GM18909 (cell line): ENCODE results near the gene SIPA1L3.

ENCODE experiments used
- ATAC-seq: cut with Tn5 transposase; IDR thresholded peaks from one replicate; pipeline ENCODE4 v1.9.1; 2021; ENCODE audit warnings: mild to moderate bottlenecking; ENCODE audit not compliant: unreplicated experiment, poor library complexity

The SIPA1L3 gene

DNA sequence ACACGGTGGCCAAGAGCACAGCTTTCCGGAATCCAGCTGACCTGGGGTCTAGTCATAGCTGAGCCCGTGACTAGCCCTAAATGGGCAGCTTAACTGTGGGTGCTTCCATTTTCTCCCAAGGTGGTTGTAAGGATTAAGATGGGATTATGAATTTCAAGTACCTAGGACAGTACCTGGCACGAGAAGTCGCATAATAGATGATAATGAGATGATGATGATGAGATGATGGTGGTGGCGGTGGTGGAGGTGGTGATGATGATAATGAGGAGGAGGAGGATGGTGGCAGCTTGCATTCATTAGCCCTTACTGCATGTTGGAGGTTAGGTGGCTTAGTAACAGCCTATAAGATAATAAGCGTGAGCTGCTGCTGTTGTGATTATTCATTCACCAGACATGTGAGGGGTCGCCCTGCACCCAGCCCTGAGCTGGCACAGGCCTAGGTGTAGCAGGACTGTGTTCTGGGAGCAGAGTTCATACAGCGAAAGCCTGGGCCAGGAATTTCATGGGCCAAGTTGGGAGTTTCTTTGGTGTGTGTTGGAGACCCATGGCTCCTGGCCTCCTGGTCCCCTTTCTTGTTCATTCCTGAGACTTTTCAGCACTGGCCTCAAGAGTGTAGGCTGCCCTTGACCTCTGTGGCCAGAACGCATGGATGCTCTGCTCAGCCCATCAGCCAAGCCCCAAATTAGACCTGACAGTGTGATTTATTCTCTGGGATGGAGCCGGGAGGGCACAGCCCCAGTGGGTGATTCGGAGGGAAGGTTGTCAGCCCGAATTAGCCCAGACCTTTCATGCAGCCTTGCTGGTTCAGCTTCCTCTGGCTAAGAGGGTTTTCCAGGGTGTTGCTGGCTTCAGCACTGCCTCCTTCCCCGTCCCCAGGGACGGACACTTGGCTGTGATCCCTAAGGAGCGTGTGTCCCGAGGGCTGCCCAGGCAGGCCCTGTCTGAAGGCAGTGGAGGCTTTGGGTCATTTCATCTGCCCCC lies 128.8 kb downstream of the SIPA1L3 start:
- no peak for ATAC-seq

DNA sequence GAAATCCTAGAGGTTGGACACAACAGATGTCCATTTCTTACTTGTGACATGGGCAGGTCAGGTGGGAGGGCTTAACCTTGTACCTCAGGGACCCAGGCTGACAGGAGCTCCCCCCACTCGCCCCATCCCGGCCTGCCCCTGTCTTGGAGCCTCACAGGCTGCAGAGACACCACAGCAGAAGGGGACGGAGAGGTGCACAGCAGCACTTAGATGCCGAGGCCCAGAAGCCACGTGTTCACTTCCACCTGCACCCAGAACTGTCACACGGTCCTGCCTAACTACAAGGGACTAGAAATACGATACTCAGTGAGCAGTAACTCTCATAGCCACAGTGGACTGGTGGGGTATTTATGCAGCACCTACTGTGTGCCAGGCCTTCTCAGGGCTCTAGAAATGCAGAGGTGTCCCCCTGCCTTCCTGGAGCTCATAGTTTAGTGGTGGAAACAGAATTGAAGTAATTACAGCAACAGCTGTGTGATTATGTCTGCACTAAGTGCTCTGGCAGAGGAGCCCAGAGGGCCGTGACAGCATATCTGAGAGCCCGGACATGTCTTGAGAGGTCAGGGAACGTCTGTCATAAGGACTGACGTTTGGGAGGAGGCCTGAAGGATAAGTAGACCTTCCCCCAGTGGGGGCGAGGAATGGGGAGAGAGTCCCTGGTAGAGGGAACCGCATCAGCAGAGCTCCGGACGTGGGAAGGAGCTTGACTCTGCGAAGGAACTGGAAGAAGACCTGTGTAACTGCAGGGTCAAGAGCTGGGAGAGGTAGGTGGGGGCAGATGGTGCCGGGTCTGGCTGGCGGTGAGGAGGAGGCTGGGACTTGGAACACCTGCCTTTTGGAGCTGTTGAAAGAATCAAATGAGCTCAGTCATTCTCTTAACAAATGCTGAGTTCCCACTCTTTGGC lies 130.0 kb downstream of the SIPA1L3 start:
- ATAC-seq = no peak

DNA sequence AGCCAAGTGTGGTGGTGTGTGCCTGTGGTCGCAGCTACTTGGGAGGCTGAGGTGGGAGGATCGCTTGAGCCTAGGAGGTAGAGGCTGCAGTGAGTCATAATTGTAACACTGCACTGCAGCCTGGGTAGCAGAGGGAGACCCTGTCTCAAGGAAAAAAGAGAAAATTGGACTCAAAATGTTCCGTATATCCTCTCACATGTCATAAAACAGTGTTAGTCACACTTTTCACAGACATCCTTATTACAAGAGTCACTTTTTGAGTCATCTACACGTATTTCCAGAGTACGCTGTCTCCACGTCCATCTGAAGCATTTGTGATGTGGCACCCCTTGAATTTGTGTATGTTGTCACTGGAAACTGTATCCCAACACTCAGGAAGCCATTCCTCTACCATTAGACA lies 133.0 kb downstream of the SIPA1L3 start:
- ATAC-seq = no peak

DNA sequence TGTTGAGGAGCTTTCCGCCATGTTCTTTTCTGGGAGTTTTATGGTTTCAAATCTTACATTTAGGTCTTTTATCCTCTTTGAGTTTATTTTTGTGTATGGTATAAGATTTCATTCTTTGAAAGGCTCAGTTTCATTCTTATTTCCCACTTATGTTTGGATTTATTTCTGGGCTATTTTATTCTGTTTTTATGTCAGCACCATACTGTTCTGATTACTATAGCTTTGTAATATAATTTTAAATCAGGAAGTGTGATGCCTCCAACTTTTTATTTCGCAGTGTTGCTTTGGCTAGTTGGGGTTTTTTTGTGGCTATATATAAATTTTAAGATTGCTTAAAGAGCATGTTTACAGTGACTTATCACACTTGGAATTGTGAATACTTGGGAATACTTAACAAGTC lies 135.1 kb downstream of the SIPA1L3 start:
- ATAC-seq = no peak

DNA sequence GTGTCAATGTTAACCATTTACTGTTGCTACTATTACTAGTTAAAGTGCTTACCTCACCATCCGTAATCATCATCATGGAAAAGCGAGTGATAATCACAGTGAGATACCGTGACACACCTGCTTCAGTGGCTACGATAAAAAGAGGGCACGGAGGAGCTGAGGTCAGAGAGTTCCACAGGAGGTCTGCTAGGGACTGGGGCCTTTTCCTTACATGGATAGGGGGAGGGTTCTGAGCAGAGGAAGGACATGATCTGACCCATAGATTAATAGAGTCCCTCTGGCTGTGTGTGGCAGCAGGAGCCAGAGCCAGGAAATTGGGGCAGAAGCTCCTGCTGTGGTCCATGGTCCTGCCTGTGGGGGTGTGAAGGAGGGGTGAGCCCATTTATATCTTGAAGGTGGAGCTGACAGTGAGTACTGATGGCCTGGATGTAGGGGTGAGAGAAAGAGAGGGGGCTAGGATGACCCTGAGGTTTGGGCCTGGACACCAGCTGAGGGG lies 136.7 kb downstream of the SIPA1L3 start:
- ATAC-seq = no peak

DNA sequence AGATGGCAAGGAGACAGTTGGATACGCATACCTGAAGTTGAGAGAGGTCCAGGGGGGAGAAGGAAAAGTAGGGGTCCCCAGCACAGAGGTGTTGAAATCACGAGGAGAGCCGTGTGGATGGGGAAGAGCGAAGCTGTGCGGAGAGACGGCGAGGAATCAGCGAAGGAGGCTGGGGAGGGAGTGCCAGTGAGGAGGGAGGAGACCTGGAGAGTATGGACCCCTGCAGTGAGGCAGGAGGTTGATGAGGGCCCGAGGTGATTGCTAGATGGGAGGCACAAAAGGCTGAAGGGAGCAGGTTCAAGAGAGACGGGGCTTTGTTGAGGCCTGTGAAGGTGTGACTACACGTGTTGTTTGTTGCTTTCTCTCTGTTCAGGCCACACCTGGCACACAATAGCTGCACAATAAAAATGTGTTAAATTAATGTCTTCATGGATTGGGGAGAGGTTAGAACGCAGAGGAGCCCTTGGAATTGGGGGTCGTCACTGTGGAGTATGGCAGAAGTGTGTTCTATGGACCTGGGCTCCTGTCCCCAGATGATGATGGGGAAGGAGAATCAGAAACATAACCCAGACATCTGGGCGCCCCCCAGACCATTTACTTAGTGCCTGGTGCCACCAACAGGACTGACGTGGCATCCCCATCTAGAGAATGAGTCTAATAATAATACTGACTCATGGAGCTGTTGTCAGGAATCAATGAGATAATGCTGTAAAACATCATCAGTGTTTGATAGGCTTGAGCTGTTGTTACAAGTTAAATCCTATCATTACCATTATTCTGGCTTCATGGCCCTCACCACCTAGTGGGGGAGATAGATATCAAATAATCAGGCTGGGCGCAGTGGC lies 137.5 kb downstream of the SIPA1L3 start:
- no peak for ATAC-seq

DNA sequence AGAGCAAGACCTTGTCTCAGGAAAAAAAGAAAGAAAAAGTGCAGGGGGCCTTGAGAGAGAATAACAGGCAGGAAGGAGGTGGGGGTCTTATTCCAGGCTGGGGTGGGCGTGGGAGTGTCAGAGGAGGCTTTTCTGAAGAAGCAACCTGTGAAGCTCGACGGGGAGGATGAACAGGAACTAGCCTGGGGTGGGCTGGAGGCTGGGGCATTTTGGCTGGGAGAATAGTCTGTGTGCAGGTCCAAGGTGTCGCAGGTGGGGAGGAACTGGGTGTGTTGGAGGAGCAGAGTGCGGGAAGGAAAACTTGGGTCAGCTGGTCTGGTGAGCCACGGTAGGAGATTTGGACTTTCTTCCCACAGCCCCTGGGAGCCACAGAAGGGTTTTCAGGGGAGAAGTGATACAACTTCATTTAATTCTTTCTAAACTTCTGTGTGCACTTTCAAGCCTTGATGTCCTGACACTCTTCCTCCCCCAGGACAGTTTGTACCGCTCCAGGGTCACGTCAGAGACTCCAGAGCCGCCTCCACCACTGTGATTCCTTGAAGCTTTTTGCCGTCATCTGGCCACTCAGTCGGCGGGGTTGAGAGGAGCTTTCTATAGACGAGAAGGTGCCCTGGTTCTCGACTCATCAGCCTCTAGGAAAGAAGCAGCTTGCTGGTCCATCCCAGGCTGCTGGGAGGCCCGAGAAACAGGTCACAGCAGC lies 138.7 kb downstream of the SIPA1L3 start:
- ATAC-seq = no peak

DNA sequence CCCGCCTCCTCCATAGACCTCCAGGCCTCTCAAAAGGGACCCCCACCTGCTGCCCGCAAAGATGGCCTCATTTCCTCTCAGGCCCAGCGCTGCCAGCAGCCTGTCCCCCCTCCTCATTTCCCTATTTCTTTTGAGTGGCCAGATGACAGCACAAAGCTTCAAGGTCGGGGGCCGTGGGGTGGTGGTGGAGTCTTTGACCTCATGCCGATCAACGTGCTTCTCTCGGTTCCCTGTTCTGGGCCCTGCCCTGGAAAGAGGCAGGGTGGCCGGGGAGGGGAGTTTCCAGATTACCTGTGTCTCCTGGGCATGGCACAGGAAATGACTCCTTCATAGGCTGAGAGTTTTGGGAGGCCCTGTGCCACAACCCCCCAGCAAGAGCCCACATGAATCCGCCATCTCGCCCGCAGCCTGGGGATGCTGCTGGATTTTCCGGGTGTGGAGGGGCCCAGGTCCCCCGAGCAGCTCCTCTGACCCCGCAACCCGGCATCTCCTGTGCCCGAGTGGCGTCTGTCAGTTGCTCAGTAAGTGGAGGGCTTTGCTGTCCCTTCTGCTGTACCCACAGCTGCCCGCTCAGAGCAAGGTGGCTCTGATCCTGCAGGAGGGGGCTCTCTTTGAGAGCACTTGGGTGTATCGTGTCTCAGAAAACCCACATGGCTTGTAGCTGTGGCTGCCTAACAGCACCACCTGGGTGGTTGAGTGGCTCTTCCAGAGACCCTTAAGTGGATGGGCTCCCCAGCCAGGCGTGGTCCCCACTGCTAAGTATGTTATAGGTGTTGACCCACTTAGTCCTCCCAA lies 139.4 kb downstream of the SIPA1L3 start:
- ATAC-seq = peak; percentile 33

DNA sequence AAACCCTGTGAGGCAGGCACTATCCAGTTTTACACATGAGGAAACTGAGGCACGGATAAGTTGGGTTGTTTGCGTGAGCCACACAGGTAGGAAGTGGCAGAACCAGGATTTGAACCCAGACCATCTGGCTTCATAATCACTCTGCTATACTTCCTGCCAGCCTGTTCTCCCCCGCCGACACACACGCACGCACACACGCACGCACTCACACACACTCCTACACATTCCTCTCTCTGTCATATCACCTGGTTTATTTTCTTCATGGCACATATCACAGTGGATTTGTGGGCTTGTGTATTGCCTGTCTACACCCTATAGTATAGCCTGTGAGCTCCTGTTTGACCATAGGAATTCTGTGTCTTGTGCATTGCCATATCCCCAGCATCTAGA lies 140.0 kb downstream of the SIPA1L3 start:
- ATAC-seq = no peak

DNA sequence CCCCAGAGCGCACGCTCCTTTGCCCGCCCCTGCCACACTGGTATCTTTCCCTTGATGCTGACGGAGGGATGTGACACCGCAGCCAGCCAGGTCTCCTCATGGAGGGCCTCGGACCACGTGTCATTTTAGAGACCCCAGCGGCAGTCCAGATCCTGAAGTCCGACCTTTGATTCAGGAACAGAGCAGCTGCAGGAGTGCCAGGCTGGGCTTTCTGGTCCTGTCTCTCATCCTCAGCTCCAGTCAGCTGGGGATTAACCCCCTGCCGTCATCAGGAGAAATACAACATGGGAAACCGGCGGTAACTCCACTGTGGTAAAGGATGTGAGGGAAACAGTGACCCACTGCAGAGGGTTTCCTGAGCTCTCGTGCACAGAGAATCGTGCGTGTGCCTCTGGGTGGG lies 140.6 kb downstream of the SIPA1L3 start:
- no peak for ATAC-seq

DNA sequence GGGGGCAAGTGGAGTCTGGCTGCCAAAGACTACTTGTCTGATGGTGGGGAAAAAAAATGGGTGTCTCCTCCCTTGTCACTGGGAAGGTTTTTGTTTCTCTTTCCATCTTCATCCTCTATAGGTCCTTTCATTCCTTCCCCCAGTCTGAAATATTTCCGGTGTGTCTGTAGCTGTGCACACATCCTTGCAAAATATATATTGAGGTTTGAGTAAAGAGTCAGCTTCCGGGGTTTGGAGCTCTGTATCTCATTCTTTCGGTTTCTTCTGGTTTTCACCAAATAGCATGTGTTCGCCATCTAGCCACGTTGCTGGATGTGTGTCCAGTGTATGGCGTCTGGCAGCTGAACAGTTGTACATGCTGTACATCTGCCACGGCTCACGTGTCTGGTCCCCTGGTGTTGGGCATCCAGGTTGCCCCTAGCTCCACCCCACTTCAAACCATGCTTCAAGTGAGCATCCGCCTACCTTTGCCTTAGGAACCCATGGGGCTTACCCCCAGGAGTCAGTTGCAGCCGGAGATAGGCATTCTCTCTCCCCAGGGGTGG lies 142.2 kb downstream of the SIPA1L3 start:
- ATAC-seq = peak; percentile 44

DNA sequence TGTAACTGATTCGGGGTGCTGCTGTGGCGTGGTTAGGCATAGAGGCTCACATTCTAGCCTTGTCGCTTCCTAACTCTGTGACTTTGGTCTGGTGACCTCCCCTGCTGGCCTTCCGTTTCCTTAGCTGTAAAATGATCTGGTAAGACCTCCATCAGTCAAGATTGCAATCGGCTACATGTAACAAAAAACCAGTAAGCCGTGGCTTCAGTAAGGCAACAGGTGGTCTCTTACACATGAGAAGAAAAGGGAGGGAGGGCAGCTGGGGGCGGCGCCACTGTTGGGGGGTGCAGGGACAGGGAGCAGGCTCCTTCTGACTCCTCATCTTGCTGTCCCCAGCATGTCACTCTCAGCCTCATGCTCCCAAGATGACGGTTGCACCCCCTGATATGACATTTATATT lies 148.0 kb downstream of the SIPA1L3 start:
- no peak for ATAC-seq

DNA sequence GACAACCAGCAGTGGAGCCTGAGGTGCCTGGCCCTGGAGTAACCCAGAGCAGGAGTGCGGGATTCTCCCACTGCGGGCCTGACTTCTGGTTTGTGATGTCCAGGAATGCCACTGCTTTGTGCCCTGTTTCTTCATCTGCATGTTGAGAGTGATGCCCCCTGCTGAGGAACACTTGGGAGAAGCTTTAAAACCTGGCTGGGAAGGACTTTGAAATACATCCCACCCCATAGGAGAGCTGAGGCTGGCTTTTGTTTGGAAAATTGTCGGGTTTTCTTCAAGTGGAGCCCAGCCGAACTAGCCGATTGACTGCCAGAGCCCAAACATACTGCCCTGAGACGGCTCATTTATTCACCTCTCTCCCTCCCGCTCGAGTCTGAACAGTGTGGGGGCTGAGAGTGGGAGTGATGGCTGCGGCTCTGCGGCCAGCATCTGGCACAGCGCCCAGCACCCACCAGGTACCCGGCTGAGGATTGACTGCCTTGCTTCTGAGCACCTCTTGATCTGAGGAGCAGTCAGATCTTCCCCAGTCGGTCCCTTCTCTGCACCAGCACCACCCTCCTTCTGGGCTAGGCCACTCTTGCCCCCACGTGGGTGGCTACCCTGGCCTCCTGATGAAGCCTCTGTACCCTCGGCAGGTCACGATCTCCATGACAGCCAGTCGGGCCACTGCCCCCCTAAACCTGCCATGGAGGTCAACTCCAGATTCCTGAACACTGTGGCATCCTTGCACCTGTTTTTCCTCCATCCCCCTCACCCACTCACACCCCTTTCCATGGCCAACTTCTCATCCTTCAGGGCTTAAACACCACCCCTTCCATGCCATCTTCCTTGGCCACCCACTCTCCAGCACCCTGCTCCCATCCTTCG lies 148.9 kb downstream of the SIPA1L3 start:
- no peak for ATAC-seq

DNA sequence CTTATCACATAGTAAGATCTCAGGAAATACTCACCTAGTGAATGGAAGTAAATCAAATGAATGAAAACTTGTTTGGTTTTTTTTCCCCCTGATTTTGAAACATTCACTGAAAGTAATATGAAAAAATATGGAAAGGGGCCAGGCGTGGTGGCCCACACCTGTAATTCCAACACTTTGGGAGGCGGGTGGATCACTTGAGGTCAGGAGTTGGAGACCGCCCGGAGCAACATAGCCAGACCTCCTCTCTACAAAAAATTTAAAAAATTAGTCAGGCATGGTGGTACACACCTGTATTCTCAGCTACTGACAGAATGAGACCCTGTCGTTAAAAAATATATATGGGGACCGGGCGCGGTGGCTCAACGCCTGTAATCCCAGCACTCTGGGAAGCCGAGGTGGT lies 149.6 kb downstream of the SIPA1L3 start:
- no peak for ATAC-seq

DNA sequence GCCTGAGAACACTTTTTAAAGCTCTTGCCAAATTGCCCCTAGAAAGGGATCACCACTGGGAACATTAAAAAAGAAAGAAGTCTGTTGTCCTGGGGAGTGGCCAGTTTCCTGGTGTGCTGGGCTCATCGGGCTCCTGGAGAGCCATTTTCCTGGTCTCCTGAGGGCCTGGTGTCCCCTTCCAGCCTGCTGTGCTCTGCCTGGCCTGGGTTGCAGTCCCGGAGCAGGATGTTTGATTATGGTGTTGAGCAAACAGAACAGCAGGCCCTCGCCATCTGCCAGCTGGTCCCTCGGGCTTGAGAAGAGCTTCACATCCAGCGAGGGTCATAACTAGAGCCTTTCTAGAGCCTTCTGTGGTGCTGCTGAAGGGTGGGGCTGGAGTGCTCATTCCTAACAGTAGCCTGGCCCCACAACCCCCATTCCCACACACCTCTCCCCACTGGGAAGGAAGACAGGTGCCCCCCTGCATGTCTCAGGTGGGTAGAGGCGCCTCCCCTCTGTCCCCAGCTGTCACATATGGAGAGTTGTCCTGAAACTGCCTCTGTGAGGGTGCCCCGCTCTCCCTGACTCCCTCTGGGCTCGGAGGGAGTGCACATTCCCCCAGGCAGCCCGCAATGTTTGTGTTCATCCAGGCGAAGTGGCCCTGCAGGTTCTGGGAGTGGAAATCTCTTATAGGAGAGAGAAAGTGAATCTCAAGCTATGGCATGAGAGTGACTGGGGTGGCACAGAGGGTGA lies 151.1 kb downstream of the SIPA1L3 start:
- ATAC-seq = no peak

DNA sequence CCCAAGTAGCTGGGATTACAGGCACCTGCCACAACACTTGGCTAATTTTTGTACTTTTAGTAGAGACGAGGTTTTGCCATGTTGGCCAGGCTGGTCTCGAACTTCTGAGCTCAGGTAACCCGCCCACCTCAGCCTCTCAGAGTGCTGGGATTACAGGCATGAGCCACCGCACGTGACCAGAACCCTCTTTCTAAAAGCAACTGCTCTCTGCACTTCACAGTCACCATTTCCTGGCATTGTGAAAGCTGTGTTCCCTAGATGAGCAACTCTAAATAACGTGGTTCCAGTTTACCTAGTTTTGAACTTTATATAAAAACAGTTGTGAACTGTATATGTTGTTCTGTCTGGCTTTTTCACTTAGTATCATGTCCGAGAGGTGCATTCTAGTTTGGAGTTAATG lies 152.9 kb downstream of the SIPA1L3 start:
- ATAC-seq = peak; percentile 41

DNA sequence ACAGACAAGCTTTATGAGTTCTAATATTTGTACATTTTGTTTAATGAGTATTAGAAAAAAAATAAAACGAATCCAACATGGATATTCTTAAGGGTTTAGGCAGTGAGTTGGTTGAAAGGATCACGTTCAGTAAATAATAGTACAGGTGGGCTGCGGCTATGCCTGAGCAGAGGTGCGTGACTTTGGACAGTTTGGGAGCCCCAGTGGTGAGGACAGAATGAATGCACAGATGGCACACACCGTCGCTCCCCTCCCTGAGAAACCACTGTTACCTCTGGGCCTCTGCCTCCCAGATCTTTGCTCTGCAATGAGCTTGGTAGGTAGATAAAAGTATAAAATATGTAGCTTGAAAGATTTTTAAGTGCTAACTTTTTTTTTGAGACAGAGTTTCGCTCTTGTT lies 153.3 kb downstream of the SIPA1L3 start:
- no peak for ATAC-seq
